ENCODE data around the gene DUSP28.

- TF ChIP-seq ATF2 (CRISPR knock-in tag; IDR thresholded peaks at IDR 0.05) (no peak), ZNF781 (CRISPR knock-in tag; IDR thresholded peaks at IDR 0.05; ENCODE audit: borderline replicate concordance, not compliant biosample characterization) (no peak), NPAS2 (CRISPR knock-in tag; IDR thresholded peaks at IDR 0.05; ENCODE audit: borderline replicate concordance) (no peak), CBX2 (IDR thresholded peaks at IDR 0.05; ENCODE audit: low read depth, low read length) (no peak), CBX2 (CRISPR knock-in tag; IDR thresholded peaks at IDR 0.05; ENCODE audit: low read depth) (no peak), ZNF547 (CRISPR knock-in tag; IDR thresholded peaks at IDR 0.05) (no peak), CTCF (CRISPR knock-in tag; IDR thresholded peaks at IDR 0.05) (no peak), STAT6 (CRISPR knock-in tag; IDR thresholded peaks at IDR 0.05; ENCODE audit: borderline replicate concordance) (no peak), ZSCAN29 (CRISPR knock-in tag; conservative IDR thresholded peaks at IDR 0.05) (no peak), ARHGAP35 (CRISPR knock-in tag; IDR thresholded peaks at IDR 0.05; ENCODE audit: borderline replicate concordance) (no peak), JUN (CRISPR knock-in tag; IDR thresholded peaks at IDR 0.05) (no peak), TRAFD1 (CRISPR knock-in tag; IDR thresholded peaks at IDR 0.05; ENCODE audit: borderline replicate concordance) (no peak)
These were observed 36.5 kb upstream of the DUSP28 start for GRCh38 chr2:240523451-240524281.
